ENCODE data around the gene HEATR5B. TPM values are rescaled to one million over a fixed set of nuclear protein-coding genes. Genes with fewer than 3 reads are reported as not detected.

Gene HEATR5B
- total and polyA plus RNA-seq, 2 experiments from 2014 or later, result 5.5 to 12.1 TPM

- no peak for TF ChIP-seq CTCF (IDR thresholded peaks at IDR 0.05; ENCODE audit: low read depth, low read length)
- Histone ChIP-seq H3K9me3 (ENCODE audit: low read depth) (no peaks in the 10 kb centered on the region), H3K36me3 (peaks cover 26% of the 10 kb centered on the region), H3K4me1 (ENCODE audit: low read depth) (peaks cover 6% of the 10 kb centered on the region), H3K4me3 (no peak overlapping the region), H3K27me3 (no peaks in the 10 kb centered on the region), H3K27ac (no peak overlapping the region)
- DNase-seq (ENCODE audit: low read depth in 1 of 2, low spot score in 1 of 2), result no peak
These were observed 5.9 kb upstream of the HEATR5B start for GRCh38 chr2:37090019-37090477.

GRCh38 chr2:37085731-37086147 is 1.6 kb upstream of the HEATR5B start:
- TF ChIP-seq CTCF (IDR thresholded peaks at IDR 0.05; ENCODE audit: low read depth, low read length), result no peak
- Histone ChIP-seq H3K36me3 (no peaks in the 10 kb centered on the region), H3K27me3 (no peaks in the 10 kb centered on the region), H3K9me3 (ENCODE audit: low read depth) (no peaks in the 10 kb centered on the region), H3K4me3 (no peak overlapping the region), H3K4me1 (ENCODE audit: low read depth) (peaks cover 15% of the 10 kb centered on the region), H3K27ac (no peak overlapping the region)
- DNase-seq (ENCODE audit: low read depth in 1 of 2, low spot score in 1 of 2), result peak in 1 of 2 donors; percentile 9

GRCh38 chr2:37084797-37085196 is 625 bp upstream of the HEATR5B start:
- Histone ChIP-seq H3K4me1 (ENCODE audit: low read depth) (peaks cover 15% of the 10 kb centered on the region), H3K27me3 (no peaks in the 10 kb centered on the region), H3K9me3 (ENCODE audit: low read depth) (no peaks in the 10 kb centered on the region), H3K4me3 (peak overlapping the region; percentile 72), H3K27ac (no peak overlapping the region), H3K36me3 (no peaks in the 10 kb centered on the region)
- DNase-seq (ENCODE audit: low read depth in 1 of 2, low spot score in 1 of 2), result no peak
- no peak for TF ChIP-seq CTCF (IDR thresholded peaks at IDR 0.05; ENCODE audit: low read depth, low read length)

GRCh38 chr2:37080689-37081088 is 3.5 kb downstream of the HEATR5B start:
- no peak overlapping the region for H3K27ac ChIP-seq
- H3K9me3 ChIP-seq (ENCODE audit: low read depth), result no peaks in the 10 kb centered on the region
- no peak for TF ChIP-seq CTCF (IDR thresholded peaks at IDR 0.05; ENCODE audit: low read depth, low read length)
- H3K27me3 ChIP-seq, result no peaks in the 10 kb centered on the region
- peaks cover 15% of the 10 kb centered on the region for H3K4me1 ChIP-seq (ENCODE audit: low read depth)
- peaks cover 19% of the 10 kb centered on the region for H3K36me3 ChIP-seq
- no peak overlapping the region for H3K4me3 ChIP-seq
- no peak for DNase-seq (ENCODE audit: low read depth in 1 of 2, low spot score in 1 of 2)

- Histone ChIP-seq H3K4me3 (no peak overlapping the region), H3K9me3 (ENCODE audit: low read depth) (no peaks in the 10 kb centered on the region), H3K36me3 (peaks cover 23% of the 10 kb centered on the region), H3K4me1 (ENCODE audit: low read depth) (peaks cover 12% of the 10 kb centered on the region), H3K27me3 (no peaks in the 10 kb centered on the region), H3K27ac (no peak overlapping the region)
- no peak for DNase-seq (ENCODE audit: low read depth in 1 of 2, low spot score in 1 of 2)
- no peak for TF ChIP-seq CTCF (IDR thresholded peaks at IDR 0.05; ENCODE audit: low read depth, low read length)
These were observed 3.9 kb downstream of the HEATR5B start for GRCh38 chr2:37080266-37080665.

GRCh38 chr2:37070931-37071330 is 13.2 kb downstream of the HEATR5B start:
- Histone ChIP-seq H3K36me3 (peaks cover 38% of the 10 kb centered on the region), H3K27me3 (no peaks in the 10 kb centered on the region), H3K9me3 (ENCODE audit: low read depth) (no peaks in the 10 kb centered on the region), H3K4me3 (no peak overlapping the region), H3K27ac (no peak overlapping the region), H3K4me1 (ENCODE audit: low read depth) (no peaks in the 10 kb centered on the region)
- no peak for TF ChIP-seq CTCF (IDR thresholded peaks at IDR 0.05; ENCODE audit: low read depth, low read length)
- DNase-seq (ENCODE audit: low read depth in 1 of 2, low spot score in 1 of 2), result no peak
